HG03432 (cell line): ENCODE results near the gene PRM3.
A peak's percentile ranks its signal among the peaks of the same experiment; 100 is the strongest.

Experiments used
- ATAC-seq: cut with Tn5 transposase; IDR thresholded peaks from one replicate; pipeline ENCODE4 v1.9.1; 2021; ENCODE audit warnings: mild to moderate bottlenecking, moderate library complexity; ENCODE audit not compliant: unreplicated experiment

The PRM3 gene

GRCh38 chr16:11229432-11229831, 44.0 kb downstream of the PRM3 start:
- no peak for ATAC-seq

- no peak for ATAC-seq
Measured at GRCh38 chr16:11225677-11226549, 47.5 kb downstream of the PRM3 start.

GRCh38 chr16:11224894-11225676, 48.3 kb downstream of the PRM3 start:
- ATAC-seq: peak; percentile 88

GRCh38 chr16:11224096-11224893, 49.1 kb downstream of the PRM3 start:
- peak; percentile 40 for ATAC-seq
